H1 (cell line): ENCODE results near the gene ZMIZ1. TPM values are rescaled to one million over a fixed set of nuclear protein-coding genes. Genes with fewer than 3 reads are reported as not detected.
"Not testable (repeated sequence)": the region's sequence is repeated elsewhere in the genome, so short reads cannot be mapped to it uniquely, and the experiment has no call there.

Source experiments
- CTCF ChIA-PET: fragments of 300-600 bp; sonication (Branson Sonifier 250); formaldehyde crosslinking; loops from one replicate; lab custom pipeline; 2021; ENCODE audit not compliant: partially characterized antibody; lab: Charles Lee
- POLR2A ChIA-PET: fragments of 300-600 bp; sonication (Branson Sonifier 250); formaldehyde crosslinking; loops from one replicate; lab custom pipeline; 2021; ENCODE audit warnings: inconsistent platforms; ENCODE audit not compliant: partially characterized antibody; lab: Charles Lee
- DNase-seq, 2 experiments: peaks; one replicate each; pipeline versions ENCODE4 v3.0.0 to v3.0.0-alpha.2; 2010 to 2022; ENCODE audit warnings: low spot score in 2 of 2, low read depth in 1 of 2, mixed read lengths in 1 of 2
- FAIRE-seq: peaks from 2 replicates; lab custom pipeline; 2011; peaks lifted over from hg19 to GRCh38; lab: Jason Lieb, UNC
- H2AFZ ChIP-seq: 2 replicates; pipeline ENCODE4 v1.8.1; 2012; ENCODE audit warnings: low read length, inconsistent platforms
- H2AK5ac ChIP-seq: 2 replicates; pipeline ENCODE4 v1.6.1; 2013; ENCODE audit warnings: low read depth, low read length
- H2BK120ac ChIP-seq: replicated peaks from 2 replicates; pipeline ENCODE3; 2013; ENCODE audit warnings: low read depth, low read length, inconsistent platforms
- H2BK12ac ChIP-seq: 2 replicates; pipeline ENCODE4 v1.6.1; 2013; ENCODE audit warnings: low read depth, low read length
- H2BK15ac ChIP-seq: 2 replicates; pipeline ENCODE4 v1.6.1; 2013; ENCODE audit warnings: low read length
- H2BK20ac ChIP-seq: 2 replicates; pipeline ENCODE4 v1.6.1; 2013; ENCODE audit warnings: low read length
- H2BK5ac ChIP-seq: 2 replicates; pipeline ENCODE4 v1.6.1; 2013; ENCODE audit warnings: low read depth, low read length
- H3K14ac ChIP-seq: 2 replicates; pipeline ENCODE4 v1.6.1; 2013; ENCODE audit warnings: inconsistent platforms; ENCODE audit not compliant: insufficient read length
- H3K18ac ChIP-seq: 2 replicates; pipeline ENCODE4 v1.6.1; 2013; ENCODE audit warnings: low read length; ENCODE audit errors: extremely low read depth
- H3K23ac ChIP-seq: 2 replicates; pipeline ENCODE4 v1.6.1; 2013; ENCODE audit warnings: inconsistent platforms; ENCODE audit not compliant: insufficient read length
- H3K23me2 ChIP-seq: 2 replicates; pipeline ENCODE4 v1.6.1; 2013; ENCODE audit warnings: low read depth, low read length
- H3K27ac ChIP-seq: 2 replicates; pipeline ENCODE4 v1.6.1; 2011; ENCODE audit warnings: low read depth, low read length, inconsistent platforms
- H3K27me3 ChIP-seq, 4 experiments: replicated peaks in 1 of 4; 1 replicate in 1 of 4; 2 replicates in 3 of 4; pipeline versions ENCODE4 v1.6.1 to v1.8.1; 2011 to 2013; ENCODE audit warnings: low read length in 3 of 4, mild to moderate bottlenecking in 3 of 4, inconsistent platforms in 2 of 4, mixed read lengths in 2 of 4, moderate library complexity in 1 of 4; ENCODE audit not compliant: control insufficient read depth in 3 of 4, insufficient read depth in 3 of 4; ENCODE audit errors: extremely low read depth in 1 of 4
- H3K36me3 ChIP-seq, 4 experiments: 2 replicates each; pipeline versions ENCODE4 v1.6.1 to v1.8.1; 2011 to 2013; ENCODE audit warnings: mild to moderate bottlenecking in 4 of 4, low read length in 3 of 4, moderate library complexity in 2 of 4, control low read depth in 1 of 4, inconsistent platforms in 1 of 4; ENCODE audit not compliant: insufficient read depth in 4 of 4, control insufficient read depth in 2 of 4
- H3K4ac ChIP-seq: replicated peaks from 2 replicates; pipeline ENCODE3; 2013; ENCODE audit warnings: low read length, low read depth, mixed read lengths, inconsistent platforms; ENCODE audit not compliant: insufficient read length
- H3K4me1 ChIP-seq, 4 experiments: replicated peaks in 1 of 4; 1 replicate in 1 of 4; 2 replicates in 3 of 4; pipeline versions ENCODE4 v1.6.1 to v1.8.1; 2011 to 2013; ENCODE audit warnings: low read length in 3 of 4, inconsistent platforms in 2 of 4, mixed read lengths in 1 of 4; ENCODE audit not compliant: insufficient read depth in 4 of 4, control insufficient read depth in 3 of 4
- H3K4me2 ChIP-seq, 2 experiments: 2 replicates each; pipeline versions ENCODE4 v1.6.1 to v1.8.1; 2011 to 2013; ENCODE audit warnings: low read depth in 2 of 2, low read length in 2 of 2, control low read depth in 1 of 2, inconsistent platforms in 1 of 2, mild to moderate bottlenecking in 1 of 2; ENCODE audit not compliant: insufficient read depth in 1 of 2
- H3K4me3 ChIP-seq, 4 experiments: fragments of 200-600, 300-600 bp in 1 of 4; sonication (generic), shearing (Covaris generic), sonication (Bioruptor Twin) in 1 of 4; 2 replicates each; pipeline versions ENCODE4 v1.5.1 to v1.8.1; 2011 to 2016; ENCODE audit warnings: low read length in 4 of 4, low read depth in 3 of 4, control low read depth in 2 of 4, inconsistent platforms in 2 of 4, mild to moderate bottlenecking in 2 of 4, mixed read lengths in 1 of 4, moderate library complexity in 1 of 4; ENCODE audit not compliant: insufficient read depth in 2 of 4; ENCODE audit errors: extremely low read depth in 1 of 4
- H3K56ac ChIP-seq: replicated peaks from 2 replicates; pipeline ENCODE3; 2013; ENCODE audit warnings: low read depth, mild to moderate bottlenecking, mixed read lengths, low read length, inconsistent platforms; ENCODE audit not compliant: insufficient read length
- H3K79me1 ChIP-seq: 2 replicates; pipeline ENCODE4 v1.6.1; 2013; ENCODE audit warnings: low read depth, low read length, control low read depth
- H3K79me2 ChIP-seq, 2 experiments: 2 replicates each; pipeline versions ENCODE4 v1.6.1 to v1.8.1; 2012 to 2013; ENCODE audit warnings: low read length in 2 of 2, mild to moderate bottlenecking in 2 of 2, inconsistent platforms in 1 of 2; ENCODE audit not compliant: insufficient read depth in 2 of 2, control insufficient read depth in 1 of 2
- H3K9ac ChIP-seq, 4 experiments: replicated peaks in 1 of 4; 1 replicate in 1 of 4; 2 replicates in 3 of 4; pipeline versions ENCODE4 v1.6.1 to v1.8.1; 2011 to 2013; ENCODE audit warnings: low read depth in 3 of 4, low read length in 3 of 4, control low read depth in 2 of 4, mild to moderate bottlenecking in 2 of 4, moderate library complexity in 2 of 4, inconsistent platforms in 1 of 4; ENCODE audit errors: extremely low read depth in 1 of 4
- H3K9me3 ChIP-seq, 2 experiments: 2 replicates each; pipeline versions ENCODE4 v1.6.1 to v1.8.1; 2012 to 2013; ENCODE audit warnings: mild to moderate bottlenecking in 2 of 2, moderate library complexity in 2 of 2, control low read depth in 1 of 2, inconsistent platforms in 1 of 2, low read depth in 1 of 2, low read length in 1 of 2, mixed read lengths in 1 of 2; ENCODE audit not compliant: insufficient read depth in 2 of 2
- H4K20me1 ChIP-seq, 2 experiments: replicated peaks in 1 of 2; 2 replicates each; pipeline versions ENCODE3 to v1.8.1; 2011 to 2013; ENCODE audit warnings: inconsistent platforms in 2 of 2, low read length in 2 of 2, mild to moderate bottlenecking in 1 of 2; ENCODE audit not compliant: insufficient read depth in 2 of 2, control insufficient read depth in 1 of 2
- H4K5ac ChIP-seq: 2 replicates; pipeline ENCODE4 v1.6.1; 2013; ENCODE audit warnings: low read length, low read depth, mixed read lengths, inconsistent platforms; ENCODE audit not compliant: insufficient read length
- H4K8ac ChIP-seq: 2 replicates; pipeline ENCODE4 v1.8.0; 2013; ENCODE audit warnings: mild to moderate bottlenecking, moderate library complexity, low read length, inconsistent platforms; ENCODE audit not compliant: insufficient read depth; ENCODE audit errors: extremely low read depth
- H4K91ac ChIP-seq: replicated peaks from 2 replicates; pipeline ENCODE3; 2013; ENCODE audit warnings: low read length, mixed read lengths, inconsistent platforms; ENCODE audit not compliant: insufficient read length
- WGBS, 2 experiments: shearing (Covaris generic) in 1 of 2; methylation state at CpG; one replicate each; pipeline versions ENCODE4 v1.1.6 to v1.1.7; 2013 to 2015; ENCODE audit warnings: low lambda C conversion rate in 2 of 2, mixed read lengths in 2 of 2, inconsistent platforms in 1 of 2, low coverage in 1 of 2, missing lambda C conversion rate in 1 of 2; ENCODE audit not compliant: insufficient replicate concordance in 2 of 2, insufficient coverage in 1 of 2, insufficient read length in 1 of 2; ENCODE audit errors: extremely low coverage in 1 of 2, missing lambda C conversion rate in 1 of 2; 5-methylcytosine and 5-hydroxymethylcytosine counted together
- polyA plus RNA-seq, 7 experiments: library from polyadenylated mRNA; depleted of rRNA in 3 of 7; stranded (reverse) in 5 of 7; unstranded in 2 of 7; fragments of >200 nt in 5 of 7; fragments of 200-250 nt in 2 of 7; gene quantifications; 1 replicate in 5 of 7; 2 replicates in 1 of 7; 4 replicates in 1 of 7; pipeline versions ENCODE4 v1.2.1 to v1.2.3, GENCODE V29; 2011 to 2013; ENCODE audit warnings: missing spikeins in 2 of 7, mixed read lengths in 2 of 7
- total RNA-seq: library from RNA; stranded (reverse); fragmentation: NEBNext Ultra II Directional; extraction: Animal tissue kit (Norgen Biotek cat#: 25700); gene quantifications from 2 replicates; pipeline ENCODE4 v1.2.1, GENCODE V29; 2021

Gene ZMIZ1
- total and polyA plus RNA-seq, 2 of the 8 experiments (the other 6 are each of a cell fraction or from before 2014, with no cell fraction given): 8.1 to 28.0 TPM

DNA sequence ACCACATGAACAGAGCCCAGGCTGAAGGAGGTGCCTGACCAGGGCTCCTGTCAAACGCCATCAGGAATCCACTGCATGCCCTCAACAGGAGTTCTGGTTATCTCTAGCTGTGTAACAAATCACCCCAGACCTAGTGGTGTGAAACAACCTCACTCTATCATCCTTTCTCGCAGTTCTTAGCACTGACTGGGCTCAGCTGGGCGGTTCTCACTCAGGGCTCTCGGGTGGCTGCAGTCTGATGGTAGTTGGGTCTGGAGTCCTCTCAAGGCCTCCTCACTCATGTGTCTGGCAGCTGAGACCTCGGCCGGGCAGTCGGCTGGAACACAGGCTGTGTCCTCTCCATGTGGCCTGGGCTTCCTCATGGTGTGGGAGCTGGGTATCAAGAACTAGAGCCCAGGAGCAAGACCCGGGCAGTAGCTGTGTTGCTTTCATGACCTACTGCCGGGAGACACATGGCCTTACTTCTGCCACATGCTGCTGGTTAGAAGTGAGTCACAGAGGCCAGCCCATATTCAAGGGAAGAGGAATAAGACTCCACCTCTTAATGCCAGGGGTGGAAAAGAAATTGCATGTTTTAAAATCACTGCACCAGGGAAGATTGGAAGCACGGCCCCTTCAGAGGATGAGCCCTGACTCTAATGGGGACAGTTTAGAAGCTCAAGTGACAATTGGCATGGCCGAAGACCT lies 269.2 kb downstream of the ZMIZ1 start:
- H3K14ac ChIP-seq, H3K18ac ChIP-seq, H4K20me1 ChIP-seq, FAIRE-seq, H3K4me2 ChIP-seq, H3K27me3 ChIP-seq, H2BK20ac ChIP-seq, H4K5ac ChIP-seq, H3K27ac ChIP-seq, H3K36me3 ChIP-seq, H2BK12ac ChIP-seq, H3K4ac ChIP-seq, H4K91ac ChIP-seq, POLR2A ChIA-PET, H3K9me3 ChIP-seq, H3K56ac ChIP-seq, DNase-seq, H2BK120ac ChIP-seq, H3K4me3 ChIP-seq, H4K8ac ChIP-seq, H2BK15ac ChIP-seq, H3K9ac ChIP-seq, H3K79me2 ChIP-seq, H3K23me2 ChIP-seq, H2BK5ac ChIP-seq, H3K79me1 ChIP-seq, H2AFZ ChIP-seq, H3K23ac ChIP-seq, H2AK5ac ChIP-seq: not testable (repeated sequence)
- CTCF ChIA-PET: interaction anchor here (4.5 kb wide), 1 partner anchor 7 kb away, joined by 29 read pairs; no protein-coding TSS in a partner anchor
- 100% methylated on average over 4 of the region's 11 CpGs; no CpG with 5 or more reads in 1 of the 2 experiments for WGBS, 2 experiments
- H3K4me1 ChIP-seq: peaks cover 0 to 11% (median 0%) of the 10 kb centered on the region in 4 experiments; a peak in 3 of 7 replicates
